GM12892 (cell line): Measurements from ENCODE around the gene CHML.

ENCODE experiments used
- POLR2A ChIP-seq: IDR thresholded peaks from 2 replicates; pipeline ENCODE4 v1.6.1; 2011; ENCODE audit warnings: low read depth, low read length, control low read depth
- POLR2AphosphoS5 ChIP-seq: IDR thresholded peaks from 2 replicates; pipeline ENCODE4 v1.6.1; 2011; ENCODE audit warnings: low read depth, low read length, control low read depth
- TAF1 ChIP-seq: IDR thresholded peaks from 2 replicates; pipeline ENCODE4 v1.6.1; 2011; ENCODE audit warnings: low read depth, mild to moderate bottlenecking, control low read depth, low read length, borderline replicate concordance

GRCh38 chr1:241684108-241684507 lies 43.9 kb upstream of the CHML start:
- TF ChIP-seq TAF1 (no peak), POLR2AphosphoS5 (no peak), POLR2A (no peak)
